HG03460 (cell line): ENCODE results near the gene NAA20.
"Not testable (repeated sequence)": the region's sequence is repeated elsewhere in the genome, so short reads cannot be mapped to it uniquely, and the experiment has no call there.

Source experiments
- ATAC-seq: cut with Tn5 transposase; IDR thresholded peaks from one replicate; pipeline ENCODE4 v1.9.1; 2021; ENCODE audit not compliant: unreplicated experiment

Gene NAA20

GRCh38 chr20:19991308-19991707 lies 25.9 kb upstream of the NAA20 start:
- no peak for ATAC-seq

DNA sequence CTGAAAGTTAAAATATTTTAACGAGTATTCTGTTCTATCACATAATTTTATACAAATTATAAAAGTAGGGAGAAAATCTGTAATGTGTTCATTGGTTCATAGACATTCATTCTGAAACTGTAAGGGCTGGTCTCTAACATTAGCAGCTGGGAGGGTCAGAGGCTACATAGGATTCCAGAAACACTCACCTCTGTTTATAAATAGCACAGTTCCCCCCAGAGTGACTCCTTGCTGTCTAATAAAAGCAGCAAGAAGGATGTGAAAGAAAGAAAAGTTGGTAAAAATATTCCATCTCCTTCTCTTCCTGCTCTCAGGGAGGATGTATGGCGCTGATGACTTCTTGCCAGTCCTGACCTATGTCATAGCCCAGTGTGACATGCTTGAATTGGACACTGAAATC lies 25.3 kb upstream of the NAA20 start:
- ATAC-seq = no peak

- no peak for ATAC-seq
Measured at GRCh38 chr20:19992996-19993908, 23.9 kb upstream of the NAA20 start.

- ATAC-seq = no peak
Measured at GRCh38 chr20:19993958-19994669, 23.0 kb upstream of the NAA20 start.

DNA sequence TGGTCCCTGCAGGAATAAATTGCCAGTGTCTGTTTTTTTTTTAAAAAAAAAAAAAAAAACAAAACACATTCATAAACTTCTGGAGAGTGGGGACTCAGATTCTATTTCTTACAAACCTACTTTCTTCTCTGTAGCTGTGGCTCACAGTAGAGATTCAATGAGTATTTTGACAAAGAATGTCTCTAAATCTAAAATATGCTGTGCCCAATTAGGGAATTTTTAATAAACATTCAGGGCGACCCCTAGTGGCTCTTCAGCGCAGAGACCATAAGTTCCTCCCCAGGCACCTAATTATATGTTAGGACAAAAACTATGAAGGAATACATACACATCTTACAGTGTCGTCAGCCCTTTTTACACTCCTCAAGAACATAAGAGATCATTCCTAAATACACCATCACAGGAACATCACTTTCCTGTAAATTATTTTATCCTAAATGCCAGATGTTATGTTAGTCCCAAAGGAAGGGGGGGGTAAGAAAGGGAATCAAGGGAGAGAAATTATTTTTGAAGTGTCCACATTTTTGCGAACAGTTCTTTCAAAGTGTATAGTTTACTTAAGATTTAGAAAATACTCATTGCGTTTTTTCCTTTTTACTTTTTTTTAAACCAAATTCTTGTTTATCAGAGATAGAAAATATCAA lies 21.8 kb upstream of the NAA20 start:
- no peak for ATAC-seq

DNA sequence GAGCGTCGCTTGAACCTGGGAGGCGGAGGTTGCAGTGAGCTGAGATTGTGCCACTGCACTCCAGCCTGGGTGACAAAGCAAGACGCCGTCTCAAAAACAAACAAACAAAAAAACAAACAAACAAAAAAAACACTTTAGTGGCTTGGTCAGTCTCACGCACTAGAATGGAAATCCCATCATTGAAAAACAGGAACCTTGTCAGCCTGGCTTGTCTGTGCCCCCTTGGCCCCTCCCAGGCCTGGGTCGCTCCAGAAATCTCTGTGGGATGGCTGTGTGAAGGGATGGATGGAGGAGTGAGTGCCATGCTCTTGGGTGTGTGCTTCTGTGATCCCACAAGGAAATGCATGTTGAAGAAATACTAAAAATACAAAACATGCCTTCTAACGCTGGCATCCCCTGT lies 20.9 kb upstream of the NAA20 start:
- ATAC-seq = no peak

- no peak for ATAC-seq
Measured at GRCh38 chr20:19996917-19997316, 20.2 kb upstream of the NAA20 start.

GRCh38 chr20:19998990-19999705 lies 18.0 kb upstream of the NAA20 start:
- no peak for ATAC-seq

DNA sequence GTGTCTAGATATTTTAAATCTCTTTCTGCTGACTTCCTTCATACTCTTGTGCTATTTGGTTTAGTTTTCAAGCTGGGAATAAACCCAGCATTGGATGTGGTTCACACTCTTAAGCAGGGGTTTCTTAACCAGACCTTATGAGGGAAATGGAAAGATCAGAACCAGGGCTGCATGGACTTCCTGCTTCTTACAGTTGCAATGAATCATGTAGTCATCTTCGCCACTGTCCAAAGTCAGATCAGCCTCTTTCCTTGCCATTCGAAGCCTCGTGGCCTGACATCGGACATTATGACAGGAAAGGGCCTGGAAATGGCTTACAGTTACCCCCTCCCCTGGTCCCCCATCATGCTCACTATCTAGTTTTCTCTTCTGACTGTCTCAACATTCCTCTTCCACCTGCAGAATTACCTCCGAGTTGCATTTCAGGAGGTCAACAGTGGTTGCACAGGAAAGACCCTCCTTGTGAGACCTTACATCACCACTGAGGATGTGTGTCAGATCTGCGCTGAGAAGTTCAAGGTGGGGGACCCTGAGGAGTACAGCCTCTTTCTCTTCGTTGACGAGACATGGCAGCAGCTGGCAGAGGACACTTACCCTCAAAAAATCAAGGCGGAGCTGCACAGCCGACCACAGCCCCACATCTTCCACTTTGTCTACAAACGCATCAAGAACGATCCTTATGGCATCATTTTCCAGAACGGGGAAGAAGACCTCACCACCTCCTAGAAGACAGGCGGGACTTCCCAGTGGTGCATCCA lies 16.8 kb upstream of the NAA20 start:
- no peak for ATAC-seq

- ATAC-seq = no peak
Measured at GRCh38 chr20:20002101-20002998, 14.8 kb upstream of the NAA20 start.

GRCh38 chr20:20003031-20003954 lies 13.9 kb upstream of the NAA20 start:
- ATAC-seq = no peak

DNA sequence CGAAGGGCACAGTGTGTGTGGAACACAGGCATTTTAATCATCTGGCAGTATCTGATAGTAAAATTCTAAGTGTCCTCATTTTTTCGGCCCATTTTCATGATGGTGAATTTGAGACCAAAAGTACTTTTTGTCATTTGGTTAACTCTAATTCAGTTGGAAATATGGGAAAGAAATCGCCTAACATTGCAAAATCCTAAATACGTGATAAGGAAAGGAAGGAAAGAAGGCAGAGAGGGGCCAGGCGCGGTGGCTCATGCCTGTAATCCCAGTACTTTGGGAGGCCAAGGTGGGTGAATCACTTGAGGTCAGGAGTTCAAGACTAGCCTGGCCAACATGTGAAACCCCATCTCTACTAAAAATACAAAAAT lies 13.2 kb upstream of the NAA20 start:
- ATAC-seq = not testable (repeated sequence)

DNA sequence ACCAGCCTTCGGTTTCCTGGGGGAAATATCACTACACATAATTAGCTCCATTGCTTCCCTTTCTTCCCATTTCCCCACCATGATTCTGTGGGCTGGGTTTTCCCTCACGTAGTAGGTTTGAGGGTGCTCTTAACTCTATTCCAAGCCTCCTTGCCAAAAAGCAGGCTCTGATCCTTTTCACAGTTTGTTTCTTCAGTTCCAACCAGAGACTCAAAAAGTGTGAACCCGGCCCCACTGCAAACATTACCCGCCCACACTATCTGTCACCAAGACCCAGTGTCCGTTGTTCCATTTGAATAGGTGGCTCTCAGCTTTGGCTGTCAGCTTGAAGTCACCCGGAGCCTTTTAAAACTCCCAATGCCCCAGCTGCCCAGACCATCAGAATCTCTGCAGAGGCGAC lies 11.8 kb upstream of the NAA20 start:
- ATAC-seq = no peak

GRCh38 chr20:20009784-20010253 lies 7.3 kb upstream of the NAA20 start:
- ATAC-seq = no peak

GRCh38 chr20:20010639-20011500 lies 6.3 kb upstream of the NAA20 start:
- ATAC-seq = no peak

DNA sequence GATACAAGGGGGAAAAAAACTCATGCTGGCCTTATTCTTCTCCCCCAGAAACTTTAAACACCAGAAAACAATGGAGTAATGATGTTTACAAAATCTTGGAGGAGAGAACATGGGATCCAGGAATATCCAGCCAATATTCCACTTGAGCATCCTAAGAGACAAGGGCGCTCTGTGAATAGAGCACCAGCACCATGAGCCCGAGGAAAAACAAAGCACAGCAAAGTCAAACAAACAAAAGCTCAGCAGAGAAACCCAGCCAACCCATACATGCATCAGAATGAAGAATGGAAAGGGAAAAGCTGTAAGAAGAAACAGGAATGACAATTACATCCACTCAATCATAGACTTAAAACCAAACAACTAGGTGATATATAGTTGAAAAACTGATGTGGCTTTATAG lies 4.6 kb upstream of the NAA20 start:
- ATAC-seq = no peak

GRCh38 chr20:20014659-20015058 lies 2.5 kb upstream of the NAA20 start:
- no peak for ATAC-seq
